NCI-H2081 (cell line): ENCODE results near the gene DTD2.
A peak's percentile ranks its signal among the peaks of the same experiment; 100 is the strongest.
"Not testable (repeated sequence)": the region's sequence is repeated elsewhere in the genome, so short reads cannot be mapped to it uniquely, and the experiment has no call there.

Experiments used
- DNase-seq, 2 experiments: peaks; one replicate each; lab custom pipeline; 2025; lab: John Stamatoyannopoulos, UW

Gene DTD2

DNA sequence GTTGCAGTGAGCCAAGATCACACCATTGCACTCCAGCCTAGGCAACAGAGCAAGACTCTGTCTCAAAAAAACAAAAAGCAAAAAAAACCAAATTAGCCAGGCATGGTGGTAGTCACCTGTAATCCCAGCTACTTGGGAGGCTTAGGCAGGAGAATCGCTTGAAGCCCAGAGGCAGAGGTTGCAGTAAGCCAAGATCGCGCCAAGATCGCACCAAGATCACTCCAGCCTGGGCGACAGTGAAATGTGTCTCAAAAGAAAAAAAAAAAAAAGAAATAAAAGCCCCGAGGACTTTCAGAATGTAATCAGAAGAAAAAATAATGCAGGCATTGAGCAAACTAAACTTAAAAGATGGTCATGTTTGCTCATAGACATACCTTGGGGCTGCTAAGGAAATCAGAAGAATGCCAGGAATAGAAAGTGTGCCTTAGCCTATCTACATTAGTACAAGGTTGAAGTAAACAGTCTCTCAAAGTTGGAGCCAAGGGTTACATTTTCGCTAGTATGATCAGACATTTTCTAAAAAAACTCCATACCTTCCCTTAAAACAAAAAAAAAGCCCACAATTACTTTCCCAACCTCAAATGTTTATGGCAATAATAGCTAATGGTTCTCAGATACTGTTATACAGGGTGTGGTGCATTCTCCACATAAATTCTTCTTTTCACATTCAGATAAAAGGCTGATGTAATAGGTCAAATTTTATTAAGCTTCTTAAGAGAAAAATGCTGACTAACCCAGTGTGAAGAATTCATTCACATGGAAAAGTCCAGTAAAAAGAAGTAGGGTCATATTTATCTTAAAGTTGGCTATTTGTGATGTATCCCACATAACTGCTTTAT, 15.8 kb downstream of the DTD2 start:
- DNase-seq, result no peak

DNA sequence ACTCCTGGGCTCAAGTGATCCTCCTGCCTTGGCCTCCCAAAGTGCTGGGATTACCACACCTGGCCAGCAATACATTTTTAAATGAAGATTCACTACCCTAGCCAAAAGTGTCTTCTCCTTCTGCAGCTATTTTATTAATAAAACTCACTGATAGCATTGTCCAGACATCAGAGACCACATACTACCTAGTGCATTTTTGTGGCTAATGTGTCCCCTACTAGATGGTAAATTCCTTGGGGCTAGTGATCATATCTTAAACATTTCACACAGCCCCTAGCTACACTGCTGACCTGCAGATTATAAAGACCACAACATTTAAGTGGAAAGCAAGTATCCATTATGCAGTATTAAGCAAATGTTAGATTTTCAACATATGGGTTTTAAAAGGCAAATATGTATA, 17.0 kb downstream of the DTD2 start:
- DNase-seq, result no peak

DNA sequence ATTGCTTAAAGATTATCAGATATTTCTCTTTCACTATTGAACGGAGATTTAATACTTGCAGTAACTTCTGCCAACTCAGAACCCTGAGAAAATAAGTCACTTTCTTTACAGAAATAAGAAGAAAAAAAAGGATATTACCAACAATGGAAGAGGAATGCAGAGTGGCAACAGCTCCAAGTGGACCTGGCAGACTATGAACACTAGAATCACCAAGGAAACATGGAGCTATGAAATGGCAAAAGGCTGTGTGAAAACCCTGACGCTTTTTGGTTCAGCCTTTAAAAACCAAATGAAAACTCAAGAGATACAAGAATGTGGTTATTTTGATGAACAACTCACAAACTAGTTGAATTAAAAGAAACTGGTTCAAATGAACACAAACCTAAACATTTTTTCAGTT, 17.7 kb downstream of the DTD2 start:
- no peak for DNase-seq

DNA sequence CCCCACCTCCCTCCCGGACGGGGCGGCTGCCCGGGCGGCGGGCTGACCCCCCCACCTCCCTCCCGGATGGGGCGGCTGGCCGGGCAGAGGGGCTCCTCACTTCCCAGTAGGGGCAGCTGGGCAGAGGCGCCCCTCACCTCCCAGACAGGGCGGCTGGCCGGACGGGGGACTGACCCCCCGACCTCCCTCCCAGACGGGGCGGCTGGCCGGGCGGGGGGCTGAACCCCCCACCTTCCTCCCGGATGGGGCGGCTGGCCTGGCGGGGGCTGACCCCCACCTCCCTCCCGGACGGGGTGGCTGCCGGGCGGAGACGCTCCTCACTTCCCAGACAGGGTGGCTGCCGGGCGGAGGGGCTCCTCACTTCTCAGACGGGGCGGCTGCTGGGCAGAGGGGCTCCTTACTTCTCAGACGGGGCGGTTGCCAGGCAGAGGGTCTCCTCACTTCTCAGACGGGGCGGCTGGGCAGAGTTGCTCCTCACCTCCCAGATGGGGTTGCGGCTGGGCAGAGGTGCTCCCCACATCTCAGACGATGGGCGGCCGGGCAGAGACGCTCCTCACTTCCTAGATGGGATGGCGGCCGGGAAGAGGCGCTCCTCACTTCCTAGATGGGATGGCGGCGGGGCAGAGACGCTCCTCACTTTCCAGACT, 20.1 kb downstream of the DTD2 start:
- DNase-seq, result not testable (repeated sequence)

DNA sequence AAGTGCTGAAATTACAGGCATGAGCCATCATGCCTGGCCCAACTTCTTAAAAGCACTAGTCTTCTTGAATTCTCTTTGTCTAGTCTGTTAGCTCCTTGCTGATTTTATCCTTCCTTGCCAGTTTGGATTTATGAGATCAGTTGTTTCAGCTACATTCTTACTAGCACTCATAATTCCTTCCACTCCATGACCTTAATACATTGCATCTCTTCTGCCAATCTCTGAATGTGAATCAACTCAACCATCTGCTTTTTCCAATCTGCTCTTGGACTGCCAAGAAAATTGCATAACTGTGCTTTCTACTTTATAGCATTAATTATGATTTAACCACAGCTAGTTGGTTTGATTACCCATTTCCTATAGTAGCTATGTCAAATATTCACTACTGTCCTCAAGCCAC, 22.0 kb downstream of the DTD2 start:
- no peak for DNase-seq

DNA sequence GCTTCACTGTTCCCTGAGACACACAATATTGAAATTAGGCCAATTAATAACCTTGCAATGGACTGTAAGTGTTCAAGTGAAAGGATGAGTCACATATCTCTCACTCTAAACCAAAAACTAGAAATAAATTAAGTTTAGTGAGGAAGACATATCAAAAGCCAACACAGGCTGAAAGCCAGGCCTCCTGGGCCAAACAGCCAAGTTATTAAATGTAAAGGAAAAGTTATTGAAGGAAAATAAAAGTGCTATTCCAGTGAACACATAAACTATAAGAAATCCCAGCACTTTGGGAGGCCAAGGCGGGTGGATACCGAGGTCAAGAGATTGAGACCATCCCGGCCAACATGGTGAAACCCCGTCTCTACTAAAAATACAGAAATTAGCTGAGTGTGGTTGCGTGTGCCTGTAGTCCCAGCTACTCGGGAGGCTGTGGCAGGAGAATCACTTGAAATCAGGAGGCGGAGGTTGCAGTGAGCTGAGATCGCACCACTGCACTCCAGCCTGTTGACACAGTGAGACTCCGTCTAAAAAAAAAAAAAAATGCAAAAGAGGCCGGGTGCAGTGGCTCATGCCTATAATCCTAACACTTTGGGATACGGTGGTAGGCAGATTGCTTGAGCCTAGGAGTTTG, 26.6 kb downstream of the DTD2 start:
- DNase-seq, result no peak

DNA sequence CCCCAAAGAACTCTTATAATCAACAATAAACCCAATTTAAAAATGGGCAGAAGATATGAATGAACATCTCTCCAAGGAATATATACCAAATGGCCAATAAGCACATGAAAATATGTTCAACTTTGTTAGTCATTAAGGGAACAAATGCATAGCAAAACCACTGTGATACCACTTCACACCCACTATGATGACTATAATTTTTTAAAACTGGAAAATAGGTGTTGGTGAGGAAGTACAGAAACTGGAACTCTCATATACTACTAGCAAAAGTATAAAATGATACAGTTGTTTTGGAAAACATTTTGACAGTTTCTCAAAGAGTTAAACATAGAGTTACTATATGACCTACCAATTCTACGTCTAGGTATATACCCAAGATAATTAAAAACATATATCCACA, 27.5 kb downstream of the DTD2 start:
- no peak for DNase-seq

DNA sequence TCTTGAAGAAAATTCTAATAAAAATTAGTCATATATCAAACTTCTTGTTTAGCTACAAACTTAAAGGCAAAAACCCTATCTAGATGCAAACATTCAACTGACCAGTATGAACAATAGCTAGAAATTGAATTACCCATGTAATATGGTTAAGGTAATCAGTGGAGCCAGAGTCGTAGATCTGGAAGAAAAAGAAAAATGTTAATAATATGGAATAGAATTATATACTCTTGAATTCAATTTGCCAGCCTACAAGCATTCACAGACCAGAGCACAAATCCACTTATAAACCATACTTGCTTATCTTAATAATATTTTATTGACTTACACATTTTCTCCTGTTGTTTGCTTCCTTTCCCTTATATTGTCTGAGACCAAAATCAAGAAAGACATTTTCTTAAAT, 29.3 kb downstream of the DTD2 start:
- DNase-seq, result no peak

DNA sequence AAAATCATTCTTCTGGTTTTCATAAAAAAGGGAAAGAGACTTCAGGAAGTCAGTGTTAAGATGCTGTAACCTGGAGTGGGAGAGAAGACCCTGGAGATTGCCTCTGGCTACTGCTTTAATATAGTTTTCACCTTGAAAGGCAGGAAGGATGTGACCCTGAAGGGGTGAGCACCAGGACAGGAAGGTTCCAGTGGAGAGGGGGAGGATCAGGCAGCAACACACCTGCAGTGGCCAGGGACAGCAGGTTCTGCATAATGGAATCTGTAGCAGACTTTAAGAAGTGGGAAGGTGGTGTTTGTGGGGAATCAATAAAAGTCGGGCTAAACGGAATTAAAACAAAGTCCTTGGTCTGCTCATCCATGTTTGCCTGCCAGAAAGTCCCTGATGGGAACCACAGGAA, 30.6 kb downstream of the DTD2 start:
- no peak for DNase-seq

DNA sequence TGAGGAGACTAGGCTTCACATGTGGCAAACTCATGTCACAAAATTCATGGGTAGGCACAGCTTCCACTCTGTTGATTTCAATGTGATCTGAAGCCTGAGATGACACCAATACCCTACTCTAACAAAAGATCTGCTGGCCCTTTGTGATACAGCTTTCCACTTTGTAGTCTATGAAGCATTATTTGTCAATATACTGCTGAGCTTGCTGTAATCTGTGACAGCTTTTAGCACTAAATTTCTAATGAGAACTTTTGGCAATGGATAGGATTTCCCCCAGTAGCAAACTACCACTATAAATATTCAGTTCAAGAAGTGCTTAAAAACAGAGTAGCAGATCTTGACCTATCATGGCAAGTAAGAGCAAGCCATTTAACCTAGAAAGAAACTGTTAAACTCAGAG, 31.4 kb downstream of the DTD2 start:
- DNase-seq, result no peak

DNA sequence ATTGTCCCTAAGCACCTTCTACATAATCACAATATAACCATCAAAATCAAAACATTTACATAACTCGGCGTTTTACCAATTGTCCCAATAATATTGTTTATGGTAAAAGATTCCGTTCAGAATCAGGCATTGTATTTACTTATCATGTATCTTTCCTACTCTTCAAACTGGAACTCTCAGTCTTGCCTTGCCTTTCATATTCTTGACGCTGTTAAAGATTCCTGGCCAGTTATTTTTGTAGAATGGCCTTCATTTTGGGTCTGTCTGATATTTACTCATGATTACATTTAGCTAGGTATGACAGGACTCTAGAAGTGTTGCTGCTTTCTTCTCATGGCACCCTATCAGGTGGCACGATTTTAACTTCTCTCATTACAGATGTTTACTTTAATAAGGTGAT, 36.1 kb downstream of the DTD2 start:
- DNase-seq, result no peak

DNA sequence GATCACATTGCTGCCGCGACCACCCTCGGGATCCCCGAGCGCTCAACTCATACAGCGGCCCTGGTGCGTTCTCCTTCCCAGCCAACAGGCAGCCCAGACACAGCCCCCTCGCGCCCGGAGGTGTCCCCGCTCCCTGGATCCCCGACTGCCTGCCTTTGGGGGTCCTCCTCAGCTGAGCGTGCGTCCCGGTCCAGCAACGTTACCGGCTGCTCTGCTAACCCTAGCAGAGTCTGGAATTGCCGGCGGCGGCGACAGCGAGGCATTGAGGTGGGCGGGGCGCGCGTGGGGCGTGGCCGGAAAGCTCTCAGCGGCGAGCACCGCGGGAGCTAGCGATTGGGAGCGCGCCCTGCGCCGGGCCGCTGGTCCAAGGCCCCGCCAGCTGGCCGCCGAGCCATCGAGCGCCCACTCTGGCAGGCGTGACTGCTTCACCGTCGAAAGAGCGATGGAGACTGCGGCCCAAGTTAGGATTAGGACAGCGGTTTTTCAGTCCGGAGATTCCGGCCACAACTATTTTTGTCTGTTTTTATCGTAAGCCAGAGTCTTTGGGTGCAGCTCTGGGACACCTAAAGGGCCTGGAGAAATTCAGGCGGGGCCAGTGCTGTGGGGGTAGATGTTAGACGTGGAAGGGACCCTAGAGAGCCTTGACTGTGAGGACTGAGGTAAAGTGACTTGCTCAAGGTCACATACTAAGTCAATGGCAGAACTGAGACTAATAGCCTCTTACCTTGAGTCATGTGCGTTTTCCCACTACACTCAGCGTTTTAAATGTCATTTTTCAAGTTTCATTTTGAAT, 36.8 kb downstream of the DTD2 start, which contains the start of gene HEATR5A:
Gene HEATR5A, minus strand, starts transcription at position 232 of the 793 bp plus-strand sequence. CDS start 17,575 bp downstream, outside the sequence.
- peak; percentile 88 to 93 for DNase-seq

DNA sequence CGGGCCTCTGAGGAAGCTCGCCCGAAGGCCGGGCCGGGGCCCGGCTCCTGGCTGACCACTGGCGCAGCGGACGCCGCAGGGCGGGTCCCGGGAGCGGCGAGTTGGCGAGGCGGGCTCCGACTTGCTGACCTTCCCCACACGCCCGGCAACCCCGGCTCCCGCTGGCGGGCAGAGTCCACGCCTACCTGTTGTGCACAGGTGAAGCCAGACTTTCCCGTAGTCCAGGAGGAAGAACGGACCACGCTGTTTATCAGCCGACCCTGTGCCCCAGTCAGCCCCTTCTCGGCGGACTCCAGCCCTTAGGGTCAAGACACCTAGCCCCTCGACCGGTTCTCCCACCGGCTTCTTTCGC, 37.4 kb downstream of the DTD2 start:
- peak; percentile 16 to 34 for DNase-seq

DNA sequence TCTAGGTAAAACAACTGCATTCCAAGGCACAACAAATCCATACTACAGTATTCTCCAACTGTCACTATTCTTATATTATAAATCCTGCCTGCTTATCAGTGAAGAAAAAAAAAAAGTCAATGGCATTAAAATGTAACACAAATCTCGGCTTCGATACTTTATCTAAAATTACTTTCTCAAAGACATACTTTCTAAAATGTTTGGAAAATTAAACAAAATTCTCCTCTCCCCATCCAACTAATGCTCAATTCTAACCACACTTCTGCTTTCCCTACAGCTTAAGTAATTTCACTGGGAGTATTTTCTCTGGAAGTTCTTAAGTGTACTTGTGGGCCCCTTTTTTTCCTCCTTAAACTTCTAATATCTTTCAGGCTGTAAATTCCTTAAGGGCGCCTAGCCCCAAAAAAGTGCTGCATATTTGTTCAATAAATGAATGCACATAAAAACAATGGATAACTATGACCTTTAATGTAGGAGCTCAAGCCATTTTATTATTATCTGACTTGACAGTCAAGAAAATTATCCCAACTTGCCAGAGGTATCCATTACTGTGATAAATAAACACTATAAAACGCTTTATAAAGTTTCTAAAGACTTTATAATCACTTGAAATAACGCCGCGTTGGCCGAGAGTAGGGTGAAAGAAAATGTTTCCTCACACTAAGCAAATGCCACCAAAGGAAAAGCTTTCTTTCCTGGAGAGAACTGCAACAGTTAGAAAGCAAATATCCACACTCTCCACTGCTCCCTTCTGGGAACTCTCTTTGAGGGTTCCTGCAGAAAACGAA, 37.9 kb downstream of the DTD2 start:
- no peak for DNase-seq

DNA sequence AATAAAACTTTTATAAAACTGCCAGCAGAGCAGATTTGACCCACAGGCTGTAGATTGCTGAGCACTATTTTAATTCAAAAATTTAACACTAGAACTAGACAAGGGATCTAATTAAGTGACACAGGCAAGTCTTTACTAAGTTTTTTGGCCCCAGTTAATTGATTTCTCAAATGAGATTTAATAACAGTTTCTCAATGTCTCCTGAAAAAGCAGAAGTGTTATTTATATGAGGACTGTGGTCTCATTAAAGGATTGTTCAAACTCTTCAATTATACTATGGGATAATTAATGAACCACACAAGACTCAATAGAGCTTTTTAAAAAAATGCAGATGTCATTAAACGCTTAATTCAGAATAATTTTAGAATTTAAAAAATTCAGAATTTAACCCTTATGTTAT, 38.9 kb downstream of the DTD2 start:
- no peak for DNase-seq

DNA sequence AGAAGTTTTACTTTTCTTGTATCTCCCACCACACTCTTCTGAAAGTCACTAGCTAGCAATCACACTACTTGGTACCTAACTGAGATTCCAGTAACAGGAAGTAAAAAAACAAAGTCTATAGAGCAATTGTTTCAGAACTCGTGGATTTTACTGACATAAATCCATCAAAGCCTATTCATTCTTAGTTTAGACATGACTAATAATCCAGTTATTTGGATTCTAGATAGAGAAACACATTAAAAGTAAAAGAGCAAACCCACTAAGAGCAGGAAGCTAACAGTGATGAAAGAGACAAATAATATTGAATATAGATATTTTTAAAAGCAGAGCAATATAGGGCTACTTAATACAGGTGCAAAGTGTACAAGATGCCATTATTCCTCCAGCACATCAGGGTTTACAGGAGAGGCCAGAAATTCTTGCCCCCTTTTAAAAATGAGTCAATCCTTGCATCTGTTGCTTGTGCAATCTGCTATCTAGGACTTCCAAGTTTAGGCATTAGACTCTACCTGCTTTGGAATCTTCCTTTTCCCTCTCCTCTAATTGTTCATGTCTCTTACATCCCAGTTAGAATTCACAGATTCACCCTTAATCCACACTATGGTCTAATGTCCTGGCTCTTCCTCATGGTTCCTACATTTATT, 43.0 kb downstream of the DTD2 start:
- no peak for DNase-seq

DNA sequence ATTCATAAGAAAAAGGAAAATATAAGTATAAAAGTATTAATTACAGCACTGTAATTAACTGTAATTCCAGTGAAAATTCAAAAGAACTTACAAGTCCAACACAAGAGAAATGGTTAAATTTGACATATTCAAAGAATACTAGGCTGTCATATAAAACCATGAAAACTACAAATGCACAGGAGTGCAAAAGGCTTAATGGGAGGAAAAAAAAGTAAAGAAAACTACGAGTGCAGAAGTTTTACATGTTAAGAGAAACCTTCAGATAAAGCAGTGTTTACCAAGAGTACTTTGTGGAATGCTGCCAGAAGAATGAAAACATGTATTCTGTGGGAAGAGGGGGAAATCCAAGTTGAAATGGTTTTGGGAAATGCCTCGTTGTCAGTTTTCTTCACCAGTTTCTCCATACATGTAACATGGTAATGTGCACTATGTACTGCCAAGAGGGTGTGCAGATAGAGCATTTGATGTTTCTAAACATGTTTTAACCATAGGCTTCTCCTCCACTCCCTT, 46.0 kb downstream of the DTD2 start:
- no peak for DNase-seq

DNA sequence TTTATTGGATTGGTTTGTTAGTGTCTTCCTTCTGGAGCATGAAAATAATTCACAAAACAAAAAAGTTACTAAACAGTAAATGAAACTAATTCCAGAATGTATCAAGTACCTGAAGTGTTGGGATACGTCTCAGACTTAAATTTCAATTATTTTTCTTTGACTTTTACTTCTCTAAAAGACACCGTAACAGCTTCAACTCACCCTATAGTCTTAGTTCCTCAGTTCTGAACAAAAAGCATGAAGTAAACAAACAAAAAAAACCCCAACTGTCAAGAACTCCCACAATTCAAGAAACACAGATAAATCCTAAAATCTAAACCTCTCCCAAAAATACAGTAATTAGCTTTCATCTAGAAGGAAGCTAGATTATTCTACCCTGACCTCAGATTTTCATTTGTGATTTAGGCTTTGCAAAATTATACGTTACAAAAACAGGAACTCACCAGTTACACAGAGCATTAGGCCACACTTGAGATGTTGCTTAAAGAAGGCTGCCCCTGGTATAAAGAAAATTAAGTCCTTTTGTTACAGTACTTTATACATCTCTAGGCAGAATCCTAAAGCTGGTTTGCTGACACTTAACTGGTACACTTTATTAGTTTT, 47.2 kb downstream of the DTD2 start:
- DNase-seq, result no peak

DNA sequence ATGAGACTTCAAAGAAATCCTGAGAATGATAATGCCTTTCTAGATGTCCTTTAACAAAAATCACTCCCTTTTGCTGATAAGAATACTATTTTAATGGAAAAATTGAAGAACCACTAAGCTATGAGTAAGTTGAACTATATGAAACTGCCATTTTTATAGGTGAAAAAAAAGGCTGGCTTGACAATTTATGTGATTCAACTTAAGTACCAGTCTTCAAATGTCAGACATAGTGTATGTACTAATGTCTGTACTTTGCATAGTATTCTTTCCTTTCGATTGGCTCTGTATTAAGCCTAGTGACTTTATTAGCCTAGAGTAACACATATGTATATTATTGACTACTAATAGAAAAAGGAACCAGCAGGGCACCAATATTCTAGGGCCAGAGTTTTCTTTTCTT, 48.9 kb downstream of the DTD2 start:
- no peak for DNase-seq

DNA sequence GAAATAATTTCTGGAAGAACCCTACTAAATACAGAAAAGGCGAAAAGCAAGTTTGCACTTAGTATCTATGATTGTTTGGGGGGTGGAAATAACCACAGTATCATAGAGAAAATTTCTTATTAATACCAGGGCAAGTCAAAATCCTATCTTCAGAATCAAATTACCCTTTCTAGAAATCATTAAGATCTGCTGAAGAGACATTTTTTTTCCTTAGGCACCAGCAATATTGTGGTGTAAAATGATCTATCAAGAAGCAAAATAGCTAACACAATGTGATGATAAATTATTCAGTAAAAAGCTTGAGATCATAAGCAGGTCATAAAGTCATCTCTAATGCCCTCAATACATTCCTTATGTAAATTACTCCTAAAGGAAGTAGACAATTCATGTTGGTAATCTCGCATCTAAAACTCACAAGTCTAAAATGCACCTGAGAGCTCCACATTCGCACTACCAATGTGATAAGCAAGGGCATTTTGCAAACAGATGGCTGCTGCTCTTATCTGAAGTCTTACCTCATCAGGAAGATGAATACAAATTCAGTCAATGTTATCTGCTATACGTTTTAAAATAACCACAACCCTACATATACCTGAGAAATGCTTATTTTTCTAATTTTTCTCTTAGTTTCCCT, 51.6 kb downstream of the DTD2 start:
- no peak for DNase-seq
